Astrocyte (in vitro differentiated cells and primary cell): ENCODE measurements around the gene CPTP. TPM values are rescaled to one million over a fixed set of nuclear protein-coding genes. Genes with fewer than 3 reads are reported as not detected.

Source experiments
- DNase-seq: peaks from one replicate; pipeline ENCODE4 v3.0.0-alpha.2; 2010; ENCODE audit warnings: low read depth
- FAIRE-seq: peaks from 2 replicates; lab custom pipeline; 2011; peaks lifted over from hg19 to GRCh38; lab: Jason Lieb, UNC
- H2AFZ ChIP-seq: 2 replicates; pipeline ENCODE4 v1.6.0; 2012; ENCODE audit warnings: low read depth, low read length, inconsistent platforms
- H3K27ac ChIP-seq: 2 replicates; pipeline ENCODE4 v1.5.1; 2011; ENCODE audit warnings: low read depth, low read length, inconsistent platforms
- H3K27me3 ChIP-seq: 2 replicates; pipeline ENCODE4 v1.6.0; 2011; ENCODE audit warnings: low read length, inconsistent platforms; ENCODE audit not compliant: insufficient read depth
- H3K36me3 ChIP-seq: 2 replicates; pipeline ENCODE4 v1.5.1; 2011; ENCODE audit warnings: low read length, inconsistent platforms; ENCODE audit not compliant: insufficient read depth
- H3K4me1 ChIP-seq: 2 replicates; pipeline ENCODE4 v1.5.1; 2011; ENCODE audit warnings: low read length, inconsistent platforms; ENCODE audit not compliant: insufficient read depth
- H3K4me2 ChIP-seq: 2 replicates; pipeline ENCODE4 v1.6.0; 2012; ENCODE audit warnings: low read length, inconsistent platforms
- H3K4me3 ChIP-seq: 2 replicates; pipeline ENCODE4 v1.5.1; 2011; ENCODE audit warnings: low read depth, mild to moderate bottlenecking, low read length, inconsistent platforms; ENCODE audit not compliant: insufficient read depth
- H3K79me2 ChIP-seq: 2 replicates; pipeline ENCODE4 v1.6.0; 2012; ENCODE audit warnings: mild to moderate bottlenecking, low read length, inconsistent platforms; ENCODE audit not compliant: insufficient read depth
- H3K9ac ChIP-seq: 2 replicates; pipeline ENCODE4 v1.6.0; 2012; ENCODE audit warnings: mild to moderate bottlenecking, low read length, inconsistent platforms
- H3K9me3 ChIP-seq: 2 replicates; pipeline ENCODE4 v1.5.1; 2012; ENCODE audit warnings: low read depth, mild to moderate bottlenecking, low read length, inconsistent platforms; ENCODE audit not compliant: insufficient read depth
- H4K20me1 ChIP-seq: 2 replicates; pipeline ENCODE4 v1.6.0; 2012; ENCODE audit warnings: low read length, inconsistent platforms; ENCODE audit not compliant: insufficient read depth
- H3K27ac Mint-ChIP-seq: one replicate; pipeline ENCODE4 v1.8.0; 2021; ENCODE audit warnings: mild to moderate bottlenecking, mixed read lengths; ENCODE audit not compliant: unreplicated experiment
- H3K27me3 Mint-ChIP-seq: one replicate; pipeline ENCODE4 v1.8.0; 2021; ENCODE audit warnings: low read depth, mixed read lengths; ENCODE audit not compliant: unreplicated experiment
- H3K36me3 Mint-ChIP-seq: one replicate; pipeline ENCODE4 v1.8.0; 2021; ENCODE audit warnings: low read depth, mixed read lengths; ENCODE audit not compliant: unreplicated experiment
- H3K4me1 Mint-ChIP-seq: one replicate; pipeline ENCODE4 v1.8.0; 2021; ENCODE audit warnings: low read depth, mixed read lengths; ENCODE audit not compliant: unreplicated experiment
- H3K4me3 Mint-ChIP-seq: one replicate; pipeline ENCODE4 v1.8.0; 2021; ENCODE audit warnings: mild to moderate bottlenecking, moderate library complexity, mixed read lengths; ENCODE audit not compliant: unreplicated experiment
- H3K9me3 Mint-ChIP-seq: one replicate; pipeline ENCODE4 v1.8.0; 2021; ENCODE audit warnings: mild to moderate bottlenecking, mixed read lengths; ENCODE audit not compliant: unreplicated experiment
- CTCF ChIP-seq: IDR thresholded peaks from 2 replicates; pipeline ENCODE4 v1.5.1; 2011; ENCODE audit warnings: low read depth, mild to moderate bottlenecking, inconsistent platforms, low read length, moderate library complexity; ENCODE audit not compliant: insufficient read depth
- EZH2 ChIP-seq: IDR thresholded peaks from 2 replicates; pipeline ENCODE4 v1.6.1; 2012; ENCODE audit warnings: mild to moderate bottlenecking, low read length, inconsistent platforms; ENCODE audit not compliant: insufficient read depth
- total RNA-seq: library from RNA; stranded (reverse); gene quantifications from 2 replicates; pipeline ENCODE4 v1.2.1, GENCODE V29; 2021

CPTP gene
- total RNA-seq, 1 donor from 2014 or later = 28.5 TPM

- Histone ChIP-seq H3K27me3 (no peaks in the 10 kb centered on the region), H3K36me3 (no peaks in the 10 kb centered on the region), H3K9me3 (no peaks in the 10 kb centered on the region), H3K4me3 (no peak overlapping the region), H3K4me1 (peaks cover 6% of the 10 kb centered on the region), H3K9ac (no peak overlapping the region), H3K4me2 (no peak overlapping the region), H3K79me2 (no peaks in the 10 kb centered on the region), H3K27ac (no peak overlapping the region), H4K20me1 (no peaks in the 10 kb centered on the region), H2AFZ (no peak overlapping the region)
- peaks cover 2% of the 10 kb centered on the region for H3K27me3 Mint-ChIP-seq
- DNase-seq = no peak
- no peak overlapping the region for H3K4me3 Mint-ChIP-seq
- no peaks in the 10 kb centered on the region for H3K9me3 Mint-ChIP-seq
- TF ChIP-seq CTCF = no peak
- TF ChIP-seq EZH2 = no peak
- no peak for FAIRE-seq
- no peaks in the 10 kb centered on the region for H3K4me1 Mint-ChIP-seq
- H3K36me3 Mint-ChIP-seq = no peaks in the 10 kb centered on the region
- no peak overlapping the region for H3K27ac Mint-ChIP-seq
Observed at GRCh38 chr1:1285102-1285571, 39.5 kb upstream of the CPTP start.

- no peaks in the 10 kb centered on the region for H3K27me3 ChIP-seq
- no peak overlapping the region for H3K27ac Mint-ChIP-seq
- H4K20me1 ChIP-seq = no peaks in the 10 kb centered on the region
- no peak overlapping the region for H2AFZ ChIP-seq
- H3K27ac ChIP-seq = no peak overlapping the region
- H3K27me3 Mint-ChIP-seq = peaks cover 2% of the 10 kb centered on the region
- H3K4me3 Mint-ChIP-seq = no peak overlapping the region
- H3K79me2 ChIP-seq = no peaks in the 10 kb centered on the region
- no peaks in the 10 kb centered on the region for H3K36me3 ChIP-seq
- H3K4me3 ChIP-seq = no peak overlapping the region
- H3K9me3 ChIP-seq = no peaks in the 10 kb centered on the region
- H3K36me3 Mint-ChIP-seq = no peaks in the 10 kb centered on the region
- peaks cover 6% of the 10 kb centered on the region for H3K4me1 ChIP-seq
- FAIRE-seq (no peak), DNase-seq (no peak)
- TF ChIP-seq CTCF (no peak), EZH2 (no peak)
- no peak overlapping the region for H3K9ac ChIP-seq
- H3K9me3 Mint-ChIP-seq = no peaks in the 10 kb centered on the region
- H3K4me1 Mint-ChIP-seq = no peaks in the 10 kb centered on the region
- H3K4me2 ChIP-seq = no peak overlapping the region
Observed at GRCh38 chr1:1285611-1286311, 38.8 kb upstream of the CPTP start.
